ENCODE measurements around the gene PAX7. TPM values are rescaled to one million over a fixed set of nuclear protein-coding genes. Genes with fewer than 3 reads are reported as not detected.
"Not testable (repeated sequence)": the region's sequence is repeated elsewhere in the genome, so short reads cannot be mapped to it uniquely, and the experiment has no call there.

Gene PAX7
- total RNA-seq, 1 donor from 2014 or later: not detected

- TF ChIP-seq, protein P1, sequence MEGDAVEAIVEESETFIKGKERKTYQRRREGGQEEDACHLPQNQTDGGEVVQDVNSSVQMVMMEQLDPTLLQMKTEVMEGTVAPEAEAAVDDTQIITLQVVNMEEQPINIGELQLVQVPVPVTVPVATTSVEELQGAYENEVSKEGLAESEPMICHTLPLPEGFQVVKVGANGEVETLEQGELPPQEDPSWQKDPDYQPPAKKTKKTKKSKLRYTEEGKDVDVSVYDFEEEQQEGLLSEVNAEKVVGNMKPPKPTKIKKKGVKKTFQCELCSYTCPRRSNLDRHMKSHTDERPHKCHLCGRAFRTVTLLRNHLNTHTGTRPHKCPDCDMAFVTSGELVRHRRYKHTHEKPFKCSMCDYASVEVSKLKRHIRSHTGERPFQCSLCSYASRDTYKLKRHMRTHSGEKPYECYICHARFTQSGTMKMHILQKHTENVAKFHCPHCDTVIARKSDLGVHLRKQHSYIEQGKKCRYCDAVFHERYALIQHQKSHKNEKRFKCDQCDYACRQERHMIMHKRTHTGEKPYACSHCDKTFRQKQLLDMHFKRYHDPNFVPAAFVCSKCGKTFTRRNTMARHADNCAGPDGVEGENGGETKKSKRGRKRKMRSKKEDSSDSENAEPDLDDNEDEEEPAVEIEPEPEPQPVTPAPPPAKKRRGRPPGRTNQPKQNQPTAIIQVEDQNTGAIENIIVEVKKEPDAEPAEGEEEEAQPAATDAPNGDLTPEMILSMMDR (IDR thresholded peaks at IDR 0.05): no peak
- Mint-ChIP-seq H3K9me3 (peaks cover 2% of the 10 kb centered on the region), H3K36me3 (ENCODE audit: low read depth) (no peaks in the 10 kb centered on the region), H3K4me3 (no peak overlapping the region), H3K27me3 (peaks cover 19% of the 10 kb centered on the region), H3K4me1 (no peaks in the 10 kb centered on the region), H3K27ac (no peak overlapping the region)
- POLR2A ChIA-PET: no interaction called here
- no peak for DNase-seq
- intact Hi-C loops (cut with micrococcal nuclease): no loop called here
- ATAC-seq (ENCODE audit: low read depth): no peak
- CTCF ChIA-PET: no interaction called here
These were observed 135.1 kb downstream of the PAX7 start for GRCh38 chr1:18765725-18766124.

- intact Hi-C loops (cut with micrococcal nuclease): no loop called here
- ATAC-seq (ENCODE audit: low read depth) (no peak), DNase-seq (no peak)
- peaks cover 2% of the 10 kb centered on the region for H3K9me3 Mint-ChIP-seq
- ChIA-PET CTCF (no interaction called here), POLR2A (no interaction called here)
- H3K27me3 Mint-ChIP-seq: peaks cover 16% of the 10 kb centered on the region
- H3K4me3 Mint-ChIP-seq: no peak overlapping the region
- no peak overlapping the region for H3K27ac Mint-ChIP-seq
- TF ChIP-seq, protein P1 (IDR thresholded peaks at IDR 0.05): no peak
- H3K36me3 Mint-ChIP-seq (ENCODE audit: low read depth): no peaks in the 10 kb centered on the region
- no peaks in the 10 kb centered on the region for H3K4me1 Mint-ChIP-seq
These were observed 135.7 kb downstream of the PAX7 start for GRCh38 chr1:18766328-18766727.

DNA sequence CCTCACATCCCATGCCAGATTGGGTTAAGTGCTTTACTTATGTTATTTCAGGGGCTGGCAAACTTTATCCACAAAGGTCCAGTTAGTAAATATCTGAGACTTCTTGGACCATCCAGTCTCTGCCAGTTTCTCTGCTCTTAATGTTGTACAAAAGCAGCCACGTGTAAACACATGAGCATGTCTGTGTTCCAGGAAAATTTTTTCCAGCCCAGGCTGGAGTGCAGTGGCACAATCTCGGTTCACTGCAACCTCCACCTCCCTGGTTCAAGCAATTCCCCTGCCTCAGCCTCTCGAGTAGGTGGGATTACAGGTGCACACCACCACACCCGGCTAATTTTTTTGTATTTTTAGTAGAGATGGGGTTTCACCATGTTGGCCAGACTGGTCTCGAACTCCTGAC, 136.9 kb downstream of the PAX7 start:
- H3K4me3 Mint-ChIP-seq; H3K36me3 Mint-ChIP-seq (ENCODE audit: low read depth); DNase-seq; POLR2A ChIA-PET; H3K4me1 Mint-ChIP-seq; H3K27ac Mint-ChIP-seq; intact Hi-C loops (cut with micrococcal nuclease); H3K9me3 Mint-ChIP-seq; ATAC-seq (ENCODE audit: low read depth); CTCF ChIA-PET: not testable (repeated sequence)
- H3K27me3 Mint-ChIP-seq: peaks cover 19% of the 10 kb centered on the region

- no peaks in the 10 kb centered on the region for H3K9me3 Mint-ChIP-seq
- H3K27me3 Mint-ChIP-seq: peaks cover 19% of the 10 kb centered on the region
- ChIA-PET CTCF (no interaction called here), POLR2A (no interaction called here)
- ATAC-seq (ENCODE audit: low read depth): no peak
- TF ChIP-seq, protein P1 (IDR thresholded peaks at IDR 0.05): no peak
- no peaks in the 10 kb centered on the region for H3K4me1 Mint-ChIP-seq
- intact Hi-C loops (cut with micrococcal nuclease): no loop called here
- no peaks in the 10 kb centered on the region for H3K36me3 Mint-ChIP-seq (ENCODE audit: low read depth)
- H3K27ac Mint-ChIP-seq: no peak overlapping the region
- no peak overlapping the region for H3K4me3 Mint-ChIP-seq
- no peak for DNase-seq
These were observed 137.4 kb downstream of the PAX7 start for GRCh38 chr1:18768086-18768485.

- no peak for ATAC-seq (ENCODE audit: low read depth)
- H3K9me3 Mint-ChIP-seq: no peaks in the 10 kb centered on the region
- no peak overlapping the region for H3K27ac Mint-ChIP-seq
- POLR2A ChIA-PET: no interaction called here
- intact Hi-C loops (cut with micrococcal nuclease): no loop called here
- peaks cover 25% of the 10 kb centered on the region for H3K27me3 Mint-ChIP-seq
- no peaks in the 10 kb centered on the region for H3K4me1 Mint-ChIP-seq
- DNase-seq: no peak
- CTCF ChIA-PET: no interaction called here
- H3K36me3 Mint-ChIP-seq (ENCODE audit: low read depth): no peaks in the 10 kb centered on the region
- TF ChIP-seq, protein P1 (IDR thresholded peaks at IDR 0.05): no peak
- H3K4me3 Mint-ChIP-seq: no peak overlapping the region
These were observed 138.5 kb downstream of the PAX7 start for GRCh38 chr1:18769140-18769539.

- Mint-ChIP-seq H3K9me3 (no peaks in the 10 kb centered on the region), H3K4me1 (no peaks in the 10 kb centered on the region), H3K27ac (no peak overlapping the region), H3K36me3 (ENCODE audit: low read depth) (no peaks in the 10 kb centered on the region), H3K27me3 (peaks cover 22% of the 10 kb centered on the region), H3K4me3 (no peak overlapping the region)
- ATAC-seq (ENCODE audit: low read depth) (no peak), DNase-seq (no peak)
- ChIA-PET POLR2A (no interaction called here), CTCF (no interaction called here)
- intact Hi-C loops (cut with micrococcal nuclease): no loop called here
- TF ChIP-seq, protein P1 (IDR thresholded peaks at IDR 0.05): no peak
These were observed 140.2 kb downstream of the PAX7 start for GRCh38 chr1:18770799-18771198.
